Measurements from ENCODE around the gene UTY. TPM values are rescaled to one million over a fixed set of nuclear protein-coding genes. Genes with fewer than 3 reads are reported as not detected.
A peak's percentile ranks its signal among the peaks of the same experiment; 100 is the strongest.

UTY gene
- total RNA-seq, 6 experiments from 2014 or later, result 5.6 to 8.2 (median 7.1) TPM

GRCh38 chrY:13233118-13233517, 246.7 kb downstream of the UTY start:
- DNase-seq, result no peak
- Mint-ChIP-seq H3K27me3 (ENCODE audit: insufficient read depth) (peaks cover 6% of the 10 kb centered on the region), H3K36me3 (ENCODE audit: low read depth) (no peaks in the 10 kb centered on the region), H3K4me3 (no peak overlapping the region), H3K9me3 (0 out of 2 replicates have a peak, but pooled peaks cover 3% of the 10 kb centered on the region), H3K27ac (no peak overlapping the region), H3K4me1 (ENCODE audit: low read depth) (peaks cover 5% of the 10 kb centered on the region; the same call in 1 of the 2 replicates)
- TF ChIP-seq CTCF (IDR thresholded peaks at IDR 0.05), result no peak

- H3K27me3 Mint-ChIP-seq (ENCODE audit: insufficient read depth), result peaks cover 7% of the 10 kb centered on the region
- TF ChIP-seq CTCF (IDR thresholded peaks at IDR 0.05), result peak; percentile 29
- H3K4me1 Mint-ChIP-seq (ENCODE audit: low read depth), result peaks cover 5% of the 10 kb centered on the region; the same call in 1 of the 2 replicates
- H3K4me3 Mint-ChIP-seq, result no peak overlapping the region
- H3K27ac Mint-ChIP-seq, result no peak overlapping the region
- H3K9me3 Mint-ChIP-seq, result 0 out of 2 replicates have a peak, but pooled peaks cover 3% of the 10 kb centered on the region
- DNase-seq, result peak; percentile 10
- H3K36me3 Mint-ChIP-seq (ENCODE audit: low read depth), result no peaks in the 10 kb centered on the region
Observed at GRCh38 chrY:13227354-13227953, 252.4 kb downstream of the UTY start.

GRCh38 chrY:13210961-13211646, 268.7 kb downstream of the UTY start:
- Mint-ChIP-seq H3K9me3 (no peaks in the 10 kb centered on the region), H3K4me1 (ENCODE audit: low read depth) (peaks cover 6% of the 10 kb centered on the region; the same call in 1 of the 2 replicates), H3K27ac (no peak overlapping the region), H3K36me3 (ENCODE audit: low read depth) (no peaks in the 10 kb centered on the region), H3K4me3 (no peak overlapping the region), H3K27me3 (ENCODE audit: insufficient read depth) (no peaks in the 10 kb centered on the region)
- DNase-seq, result no peak
- no peak for TF ChIP-seq CTCF (IDR thresholded peaks at IDR 0.05)

GRCh38 chrY:13205214-13205613, 274.6 kb downstream of the UTY start:
- Mint-ChIP-seq H3K36me3 (ENCODE audit: low read depth) (no peaks in the 10 kb centered on the region), H3K4me3 (no peak overlapping the region), H3K27me3 (ENCODE audit: insufficient read depth) (no peaks in the 10 kb centered on the region; the same call in 1 of the 2 replicates), H3K9me3 (no peaks in the 10 kb centered on the region), H3K27ac (no peak overlapping the region), H3K4me1 (ENCODE audit: low read depth) (peaks cover 11% of the 10 kb centered on the region)
- no peak for TF ChIP-seq CTCF (IDR thresholded peaks at IDR 0.05)
- DNase-seq, result no peak

Other genes with a start within 250 kb of the UTY start
- under 1 TPM in 3 of 6 experiments, not detected in 3; 0.16 to 0.69 (median 0.40) TPM for gene TMSB4Y, start 223.9 kb upstream of the UTY start, total RNA-seq (2021; fragmentation: NEBNext Ultra II Directional; extraction: Animal tissue kit (Norgen Biotek cat#: 25700))

Data from HFFc6 (cell line).